HG03139 (cell line): ENCODE data around the gene C1S.
"Not testable (repeated sequence)": the region's sequence is repeated elsewhere in the genome, so short reads cannot be mapped to it uniquely, and the experiment has no call there.

Experiments
- ATAC-seq: cut with Tn5 transposase; IDR thresholded peaks from one replicate; pipeline ENCODE4 v1.9.1; 2021; ENCODE audit not compliant: unreplicated experiment

C1S gene

GRCh38 chr12:7046383-7047105 is 14.0 kb upstream of the C1S start:
- no peak for ATAC-seq

- no peak for ATAC-seq
Observed at GRCh38 chr12:7047306-7047705, 13.2 kb upstream of the C1S start.

GRCh38 chr12:7049445-7049951 is 11.0 kb upstream of the C1S start:
- ATAC-seq, result not testable (repeated sequence)

- ATAC-seq, result not testable (repeated sequence)
Observed at GRCh38 chr12:7049973-7050372, 10.5 kb upstream of the C1S start.

DNA sequence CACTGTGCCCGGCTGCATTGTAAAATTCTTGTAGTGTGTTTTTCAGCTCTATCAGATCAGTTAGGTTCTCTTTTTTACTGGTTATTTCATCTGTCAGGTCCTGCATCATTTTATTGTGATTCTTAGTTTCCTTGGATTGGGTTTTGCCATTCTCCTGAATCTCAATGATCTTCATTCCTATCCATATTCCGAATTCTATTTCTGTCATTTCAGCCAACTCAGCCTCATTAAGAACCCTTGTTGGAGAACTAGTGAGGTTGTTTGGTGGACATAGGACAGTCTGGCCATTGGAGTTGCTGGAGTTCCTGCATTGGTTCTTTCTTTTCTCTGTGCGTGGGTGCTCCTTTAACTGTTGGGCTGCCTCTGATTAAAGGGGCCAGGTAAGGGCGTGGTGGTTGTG is 5.6 kb upstream of the C1S start:
- no peak for ATAC-seq

DNA sequence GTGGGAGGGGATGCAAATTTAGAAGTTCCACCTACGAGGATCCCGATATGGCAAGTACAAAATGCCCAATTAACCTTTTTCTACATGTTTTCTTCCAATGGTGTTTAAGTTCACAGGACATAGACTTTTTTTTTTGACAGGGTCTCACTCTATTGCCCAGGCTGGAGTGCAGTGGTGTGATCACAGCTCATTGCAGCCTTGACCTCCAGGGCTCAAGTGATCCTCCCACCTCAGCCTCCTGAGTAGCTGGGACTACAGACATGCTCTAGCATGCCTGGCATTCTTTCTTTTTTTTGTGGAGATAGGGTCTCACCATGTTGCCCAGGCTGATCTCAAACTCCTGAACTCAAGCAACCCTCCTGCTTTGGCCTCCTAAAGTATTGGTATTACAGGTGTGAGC is 4.8 kb upstream of the C1S start:
- ATAC-seq, result not testable (repeated sequence)

DNA sequence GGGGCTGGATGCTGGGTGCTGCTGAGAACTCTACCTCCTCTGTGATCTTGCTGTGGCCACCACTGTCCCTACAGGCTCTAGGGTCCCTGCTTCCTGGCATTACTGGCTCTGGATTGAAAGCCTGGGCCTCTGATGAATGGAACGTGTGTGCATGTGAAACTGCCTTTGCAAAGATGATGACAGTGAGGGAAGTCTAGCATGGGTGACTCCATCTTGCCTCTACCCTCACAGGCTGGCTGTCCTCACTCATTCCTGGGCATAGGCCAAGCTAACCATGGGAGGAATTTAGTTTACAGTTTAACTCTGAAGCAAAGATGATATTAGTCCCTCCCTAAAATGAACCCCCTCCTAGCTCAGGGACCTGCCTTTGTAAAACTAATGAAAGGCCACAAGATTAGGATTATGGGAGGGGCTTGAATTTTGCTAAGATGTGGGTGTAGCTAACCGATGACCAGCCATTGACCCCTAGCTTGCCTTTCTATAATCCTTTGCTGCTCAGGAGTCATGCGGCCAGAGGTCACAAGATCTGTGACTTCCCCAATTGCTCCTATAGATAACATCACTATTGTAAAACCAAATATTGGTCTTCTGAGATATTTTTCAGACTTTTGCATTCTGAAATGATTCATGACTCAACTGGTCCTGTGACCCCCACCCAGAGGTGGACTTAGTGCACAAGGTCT is 2.2 kb upstream of the C1S start:
- ATAC-seq, result no peak

DNA sequence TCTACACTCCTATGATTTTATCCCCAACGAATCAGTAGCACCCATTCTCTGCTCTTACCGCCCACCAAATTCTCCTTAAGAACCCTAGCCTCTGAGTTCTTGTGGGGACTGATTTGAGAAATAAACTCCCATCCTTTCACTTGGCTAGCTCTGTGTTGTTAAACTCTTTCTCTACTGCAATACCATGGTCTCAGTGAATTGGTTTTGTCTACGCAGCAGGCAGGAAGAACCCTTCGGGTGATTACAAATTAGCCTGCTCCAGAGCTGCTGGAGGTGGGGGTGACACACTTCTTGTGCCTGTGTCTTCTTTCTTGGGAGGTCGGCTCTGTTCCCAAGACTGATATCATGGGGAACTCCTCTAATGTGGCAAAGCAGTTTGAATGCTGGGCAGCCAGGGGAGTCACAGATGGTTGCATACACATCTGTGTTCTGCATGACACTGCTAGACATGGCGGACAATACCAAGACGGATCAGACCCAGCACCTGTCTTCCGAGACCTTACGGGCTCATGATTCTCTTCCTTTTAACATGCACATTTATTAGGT is 1.6 kb upstream of the C1S start:
- ATAC-seq, result no peak

GRCh38 chr12:7059780-7060179 is 738 bp upstream of the C1S start:
- no peak for ATAC-seq

DNA sequence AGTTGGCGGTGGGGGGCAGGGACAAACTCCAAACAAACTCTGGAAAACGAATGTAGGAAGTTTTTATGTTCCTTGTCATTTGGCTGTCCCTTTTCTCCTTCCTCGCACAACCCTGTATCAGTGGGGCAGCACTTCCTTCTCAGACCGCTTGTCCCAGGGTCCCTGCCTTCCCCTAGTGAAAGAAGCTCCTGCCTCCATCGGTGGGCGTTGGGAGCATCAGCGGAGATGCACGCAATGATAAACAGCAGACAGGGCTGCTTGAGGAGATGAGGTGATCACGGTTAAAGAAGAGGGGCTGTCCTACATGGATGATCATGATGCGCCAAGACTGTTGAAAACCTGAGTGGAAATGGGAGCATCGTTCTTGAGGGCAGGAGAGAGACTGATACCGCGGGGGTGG is 620 bp downstream of the C1S start:
- no peak for ATAC-seq

DNA sequence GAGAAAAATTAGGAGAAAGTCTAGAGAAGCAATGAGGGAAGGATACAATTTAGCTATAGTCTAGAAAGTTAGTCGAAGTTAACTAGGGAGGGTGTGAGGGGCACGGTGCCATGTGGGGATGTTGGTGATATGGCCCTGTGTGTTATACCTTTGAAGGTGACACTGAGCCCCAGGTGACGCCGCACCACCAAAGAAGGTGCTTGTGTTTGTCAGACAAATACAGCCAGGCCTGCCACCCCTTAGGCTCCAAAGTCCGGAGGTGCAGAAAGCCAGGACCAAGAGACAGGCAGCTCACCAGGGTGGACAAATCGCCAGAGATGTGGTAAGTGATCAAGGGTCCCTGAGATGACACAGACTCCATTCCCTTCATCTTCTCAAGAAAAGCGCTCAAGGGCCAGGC is 1.1 kb downstream of the C1S start:
- no peak for ATAC-seq

- ATAC-seq, result no peak
Observed at GRCh38 chr12:7064516-7064915, 4.0 kb downstream of the C1S start.

- no peak for ATAC-seq
Observed at GRCh38 chr12:7065073-7065623, 4.6 kb downstream of the C1S start.

GRCh38 chr12:7066596-7066995 is 6.1 kb downstream of the C1S start:
- no peak for ATAC-seq

DNA sequence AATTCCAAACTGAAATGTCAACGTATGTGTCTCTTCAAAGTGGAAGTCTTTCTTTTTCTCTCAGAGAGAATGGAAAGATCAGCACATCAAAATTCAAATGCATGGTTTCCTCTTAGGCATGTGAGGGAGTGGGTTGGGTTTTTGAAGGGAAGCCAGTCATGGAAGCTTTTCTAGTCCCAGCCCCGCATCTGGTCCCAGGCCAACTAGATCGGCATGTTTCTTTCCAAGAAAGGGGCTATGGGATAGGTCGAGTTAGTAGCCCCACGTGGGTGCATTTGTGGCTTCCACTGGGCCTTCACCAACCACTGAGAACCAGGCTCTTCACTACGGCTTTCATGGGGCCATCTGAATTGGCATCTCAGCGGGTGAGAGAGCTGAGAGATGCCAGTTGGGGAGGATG is 6.6 kb downstream of the C1S start:
- no peak for ATAC-seq

GRCh38 chr12:7068240-7068993 is 7.9 kb downstream of the C1S start:
- ATAC-seq, result no peak

- ATAC-seq, result no peak
Observed at GRCh38 chr12:7068994-7069346, 8.5 kb downstream of the C1S start.

DNA sequence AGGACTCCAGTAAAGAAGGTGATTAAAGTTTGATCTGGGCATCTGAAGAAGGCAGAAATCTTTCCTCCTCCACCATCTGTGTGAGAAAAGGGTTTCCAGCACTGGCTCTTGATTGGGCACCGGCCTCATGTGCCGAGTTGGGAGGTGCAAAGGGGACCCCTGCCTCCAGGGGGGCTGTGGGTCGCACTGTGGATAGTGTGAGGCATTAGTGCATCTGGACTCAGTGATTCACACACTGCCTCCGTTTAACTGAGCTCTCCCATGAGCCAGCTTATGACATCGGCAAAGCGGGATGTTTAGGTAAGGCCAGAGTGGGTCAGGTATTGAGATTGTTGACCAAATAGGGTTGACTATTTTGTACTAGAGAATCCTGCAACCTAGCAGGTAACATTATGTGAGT is 8.9 kb downstream of the C1S start:
- no peak for ATAC-seq

DNA sequence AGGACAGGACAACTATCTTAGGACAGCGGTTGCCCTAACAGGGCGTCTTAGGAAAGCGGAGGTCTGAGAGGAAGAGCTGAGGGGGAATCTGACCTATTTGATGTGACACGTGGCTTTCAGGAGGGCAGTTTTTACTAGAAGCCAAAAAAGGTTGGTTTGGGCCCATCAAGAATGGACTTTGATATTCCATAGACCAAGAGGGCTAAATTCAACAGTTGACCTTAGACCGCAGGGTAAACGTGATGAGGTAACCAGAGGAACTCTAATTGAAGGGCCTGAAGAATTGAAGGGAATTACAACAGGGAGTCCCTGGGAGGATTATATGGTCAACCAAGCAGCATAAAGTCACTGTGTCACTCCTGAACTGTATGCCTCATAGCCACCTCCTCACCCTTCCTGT is 11.5 kb downstream of the C1S start:
- ATAC-seq, result no peak

- ATAC-seq, result no peak
Observed at GRCh38 chr12:7072554-7072953, 12.0 kb downstream of the C1S start.

- no peak for ATAC-seq
Observed at GRCh38 chr12:7073946-7074345, 13.4 kb downstream of the C1S start.
